GM13977 (cell line): ENCODE results near the gene DZIP1L.

ENCODE experiments used
- DNase-seq: peaks from one replicate; pipeline ENCODE4 v3.0.0; 2012; ENCODE audit warnings: low spot score
- in situ Hi-C: fragments of 300-500 bp; cut with MboI; formaldehyde crosslinking; loops from one replicate; pipeline ENCODE4 v1.12.0; 2022; ENCODE audit warnings: low sequenced_read_pairs, low pct_unique_long_range_greater_than_20kb, mixed read lengths, inconsistent platforms; ENCODE audit not compliant: unreplicated experiment
- TF ChIP-seq, protein P1 (sequence below): IDR thresholded peaks from 2 replicates; pipeline ENCODE4 v1.5.1; 2012; ENCODE audit warnings: mild to moderate bottlenecking, control low read depth; ENCODE audit not compliant: insufficient read depth; ENCODE audit errors: extremely low read depth, missing control alignments

The DZIP1L gene

DNA sequence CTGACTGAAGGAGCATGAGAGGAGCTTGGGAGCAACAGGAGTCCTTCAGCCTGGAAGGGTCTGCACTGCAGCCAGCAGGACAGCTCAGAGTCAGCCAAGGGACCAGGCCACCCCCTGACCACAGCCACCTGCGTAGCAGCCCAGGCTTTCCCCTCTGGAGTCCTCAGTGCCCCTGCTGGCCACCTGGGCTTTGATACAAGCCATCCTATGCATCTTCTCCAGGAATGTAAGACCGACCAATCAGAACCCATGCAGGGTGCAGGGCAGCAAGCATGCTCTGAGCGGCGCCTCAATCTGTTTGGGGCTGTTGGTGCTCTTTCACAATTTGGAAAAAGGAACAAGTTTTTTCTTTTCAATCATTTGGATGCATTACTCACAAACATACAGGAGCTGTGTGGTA is 52.0 kb downstream of the DZIP1L start:
- in situ Hi-C loops, result loop anchor here (25.0 kb wide), 1 partner anchor 849 kb away; no protein-coding TSS in a partner anchor
- TF ChIP-seq, protein P1, sequence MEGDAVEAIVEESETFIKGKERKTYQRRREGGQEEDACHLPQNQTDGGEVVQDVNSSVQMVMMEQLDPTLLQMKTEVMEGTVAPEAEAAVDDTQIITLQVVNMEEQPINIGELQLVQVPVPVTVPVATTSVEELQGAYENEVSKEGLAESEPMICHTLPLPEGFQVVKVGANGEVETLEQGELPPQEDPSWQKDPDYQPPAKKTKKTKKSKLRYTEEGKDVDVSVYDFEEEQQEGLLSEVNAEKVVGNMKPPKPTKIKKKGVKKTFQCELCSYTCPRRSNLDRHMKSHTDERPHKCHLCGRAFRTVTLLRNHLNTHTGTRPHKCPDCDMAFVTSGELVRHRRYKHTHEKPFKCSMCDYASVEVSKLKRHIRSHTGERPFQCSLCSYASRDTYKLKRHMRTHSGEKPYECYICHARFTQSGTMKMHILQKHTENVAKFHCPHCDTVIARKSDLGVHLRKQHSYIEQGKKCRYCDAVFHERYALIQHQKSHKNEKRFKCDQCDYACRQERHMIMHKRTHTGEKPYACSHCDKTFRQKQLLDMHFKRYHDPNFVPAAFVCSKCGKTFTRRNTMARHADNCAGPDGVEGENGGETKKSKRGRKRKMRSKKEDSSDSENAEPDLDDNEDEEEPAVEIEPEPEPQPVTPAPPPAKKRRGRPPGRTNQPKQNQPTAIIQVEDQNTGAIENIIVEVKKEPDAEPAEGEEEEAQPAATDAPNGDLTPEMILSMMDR, result no peak
- no peak for DNase-seq

DNA sequence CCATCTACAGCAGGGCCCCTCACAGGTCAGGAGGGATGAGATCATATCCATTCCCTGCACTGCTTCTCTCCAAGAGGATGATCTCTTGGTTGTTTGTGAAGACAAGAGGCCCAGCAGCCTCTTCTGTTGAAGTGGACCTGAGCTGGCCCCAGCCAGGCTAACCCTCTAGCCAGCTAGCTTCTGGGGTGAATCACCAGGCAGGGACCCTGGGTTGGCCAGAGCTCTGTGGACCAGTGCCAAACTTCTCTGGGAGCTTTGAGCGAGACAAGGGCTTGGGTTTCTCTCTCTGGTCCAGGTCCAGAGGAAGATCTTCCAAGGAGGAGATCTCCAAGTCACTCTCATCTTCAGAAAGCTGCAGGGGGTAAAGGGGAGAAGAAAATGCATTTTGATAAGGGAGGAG is 52.8 kb downstream of the DZIP1L start:
- TF ChIP-seq, protein P1, result no peak
- DNase-seq, result no peak
- in situ Hi-C loops, result loop anchor here (25.0 kb wide), 1 partner anchor 850 kb away; no protein-coding TSS in a partner anchor

DNA sequence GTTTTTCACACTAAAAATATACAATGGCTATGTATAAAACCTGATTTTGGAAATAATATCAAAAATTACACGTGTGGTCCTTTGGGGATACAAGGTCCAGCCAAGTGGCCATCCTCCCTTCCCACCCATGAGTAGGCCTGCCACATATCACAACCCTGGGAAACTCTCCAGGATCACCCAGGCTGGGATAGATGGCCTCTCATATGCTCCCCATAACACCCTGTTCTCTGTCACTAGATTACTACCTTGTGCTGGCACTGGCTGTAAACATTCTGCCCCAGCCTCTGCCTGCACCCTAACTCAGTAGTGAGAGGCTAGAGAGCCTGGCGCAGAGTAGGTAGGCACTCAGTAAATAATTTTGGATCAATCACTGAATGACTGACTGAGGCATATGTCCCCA is 53.4 kb downstream of the DZIP1L start:
- DNase-seq, result no peak

DNA sequence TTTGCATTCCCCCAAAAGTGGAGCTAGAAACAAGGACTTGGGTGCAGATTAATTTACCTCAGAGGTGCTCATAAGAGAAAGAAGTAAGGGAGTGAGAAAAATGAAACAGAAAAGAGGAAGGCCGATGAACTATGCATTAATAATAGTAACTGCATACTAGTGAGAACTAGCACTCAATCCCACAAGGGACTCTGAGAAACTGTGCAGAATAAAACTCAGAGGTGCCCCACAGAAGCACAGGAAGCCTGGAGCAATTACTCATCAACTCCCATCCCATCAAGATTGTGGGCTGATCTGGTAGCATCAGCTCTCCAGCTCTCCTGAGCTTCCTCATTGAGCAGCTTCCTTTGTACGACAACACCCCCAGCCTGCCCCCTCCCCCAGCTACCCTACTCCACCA is 54.6 kb downstream of the DZIP1L start:
- DNase-seq, result no peak
- in situ Hi-C loops, result loop anchor here (25.0 kb wide), 1 partner anchor 852 kb away; no protein-coding TSS in a partner anchor
- TF ChIP-seq, protein P1, result no peak

More for the DNA sequence above, 53.4 kb downstream of the DZIP1L start:
- TF ChIP-seq, protein P1, result no peak
- in situ Hi-C loops, result loop anchor here (25.0 kb wide), 1 partner anchor 850 kb away; no protein-coding TSS in a partner anchor

DNA sequence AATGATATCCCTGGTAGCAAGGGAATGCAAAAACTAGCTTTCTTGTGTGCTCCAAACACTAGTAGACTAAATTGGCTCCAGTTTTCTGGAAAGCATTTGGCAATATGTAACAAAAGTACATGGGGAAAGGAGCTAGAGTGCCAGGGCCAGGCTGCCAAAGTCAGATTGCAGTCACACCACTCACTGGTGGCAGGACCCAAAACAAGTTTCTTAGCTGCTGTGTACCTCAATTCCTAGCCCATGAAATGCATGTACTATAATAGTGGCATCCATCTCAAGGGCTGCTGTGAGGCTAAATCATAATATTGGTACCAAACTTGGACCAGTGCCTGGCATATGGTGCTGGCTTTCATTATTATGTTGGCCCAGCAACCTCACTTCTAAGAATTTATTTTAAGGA is 56.1 kb downstream of the DZIP1L start:
- no peak for DNase-seq
- in situ Hi-C loops, result loop anchor here (25.0 kb wide), 1 partner anchor 853 kb away; no protein-coding TSS in a partner anchor
- TF ChIP-seq, protein P1, result no peak

DNA sequence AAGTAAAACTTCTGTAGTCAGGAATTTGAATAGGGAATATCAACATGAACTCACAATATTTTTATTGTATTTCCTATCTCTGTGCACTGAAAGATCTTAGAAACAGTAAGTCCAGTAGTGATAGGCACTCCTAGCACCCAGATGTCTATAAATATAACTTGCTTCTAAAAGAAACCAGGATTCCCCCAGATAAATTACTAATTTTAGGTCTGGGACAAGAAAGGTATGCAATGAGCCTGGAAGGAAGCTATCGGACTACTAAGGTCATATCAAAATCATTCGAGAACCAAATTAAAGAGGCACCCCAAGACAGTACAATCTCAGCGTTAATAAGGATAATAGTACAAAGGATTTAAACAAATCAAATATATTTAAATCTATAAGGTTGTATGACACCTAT is 58.0 kb downstream of the DZIP1L start:
- TF ChIP-seq, protein P1, result no peak
- in situ Hi-C loops, result loop anchor here (25.0 kb wide), 1 partner anchor 855 kb away; no protein-coding TSS in a partner anchor
- no peak for DNase-seq

DNA sequence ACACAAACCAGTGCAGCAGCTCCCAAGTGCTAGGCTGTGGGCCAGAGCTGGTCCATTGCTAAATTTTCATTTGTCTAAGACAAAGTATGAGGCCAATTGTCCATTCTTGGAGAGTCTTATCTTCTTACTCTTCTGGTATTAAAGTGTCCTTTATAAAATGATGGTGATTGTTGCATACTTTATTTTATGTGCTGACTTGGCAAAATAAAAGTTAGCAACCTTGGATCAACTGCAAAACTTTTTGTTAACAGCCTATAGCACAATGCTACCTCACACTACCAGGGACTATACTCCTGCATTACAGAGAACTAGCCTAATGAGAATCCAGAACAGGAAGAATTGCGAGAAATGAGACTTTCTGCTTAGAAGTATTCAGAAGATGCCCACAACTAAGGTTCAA is 61.4 kb downstream of the DZIP1L start:
- in situ Hi-C loops, result loop anchor here (25.0 kb wide), 1 partner anchor 858 kb away; no protein-coding TSS in a partner anchor
- no peak for DNase-seq
- TF ChIP-seq, protein P1, result no peak
